AG09309 (cell line): ENCODE results near the gene PEPD.

Source experiments
- DNase-seq: peaks from one replicate; pipeline ENCODE4 v3.0.0-alpha.2; 2010; ENCODE audit warnings: low read depth
- H3K4me3 ChIP-seq: 2 replicates; pipeline ENCODE4 v1.5.1; 2011; ENCODE audit warnings: mild to moderate bottlenecking, low read depth, low read length, moderate library complexity; ENCODE audit not compliant: control insufficient read depth
- CTCF ChIP-seq: IDR thresholded peaks from 2 replicates; pipeline ENCODE4 v1.5.1; 2011; ENCODE audit warnings: mild to moderate bottlenecking, low read depth, low read length, inconsistent platforms; ENCODE audit not compliant: insufficient read depth, control insufficient read depth; ENCODE audit errors: missing control alignments

The PEPD gene

GRCh38 chr19:33376423-33376822, 145.2 kb downstream of the PEPD start:
- no peak overlapping the region for H3K4me3 ChIP-seq
- DNase-seq, result peak; percentile 63
- TF ChIP-seq CTCF, result no peak

DNA sequence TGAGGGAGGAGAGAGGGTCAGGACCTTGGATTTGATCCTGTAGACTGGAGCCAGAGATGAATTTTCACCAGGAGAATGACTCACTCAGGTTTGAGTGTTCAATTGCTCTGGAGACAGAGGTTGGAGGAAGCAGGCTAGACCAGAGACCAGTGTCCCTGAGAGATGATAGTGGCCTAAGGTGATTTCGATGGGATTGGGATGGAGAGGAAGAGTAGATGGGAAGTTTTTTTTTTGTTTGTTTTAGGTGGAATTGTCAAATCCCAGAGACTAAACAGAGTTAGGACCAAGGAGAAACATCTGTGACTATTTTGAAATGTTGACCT, 145.8 kb downstream of the PEPD start:
- no peak for TF ChIP-seq CTCF
- no peak overlapping the region for H3K4me3 ChIP-seq
- no peak for DNase-seq

DNA sequence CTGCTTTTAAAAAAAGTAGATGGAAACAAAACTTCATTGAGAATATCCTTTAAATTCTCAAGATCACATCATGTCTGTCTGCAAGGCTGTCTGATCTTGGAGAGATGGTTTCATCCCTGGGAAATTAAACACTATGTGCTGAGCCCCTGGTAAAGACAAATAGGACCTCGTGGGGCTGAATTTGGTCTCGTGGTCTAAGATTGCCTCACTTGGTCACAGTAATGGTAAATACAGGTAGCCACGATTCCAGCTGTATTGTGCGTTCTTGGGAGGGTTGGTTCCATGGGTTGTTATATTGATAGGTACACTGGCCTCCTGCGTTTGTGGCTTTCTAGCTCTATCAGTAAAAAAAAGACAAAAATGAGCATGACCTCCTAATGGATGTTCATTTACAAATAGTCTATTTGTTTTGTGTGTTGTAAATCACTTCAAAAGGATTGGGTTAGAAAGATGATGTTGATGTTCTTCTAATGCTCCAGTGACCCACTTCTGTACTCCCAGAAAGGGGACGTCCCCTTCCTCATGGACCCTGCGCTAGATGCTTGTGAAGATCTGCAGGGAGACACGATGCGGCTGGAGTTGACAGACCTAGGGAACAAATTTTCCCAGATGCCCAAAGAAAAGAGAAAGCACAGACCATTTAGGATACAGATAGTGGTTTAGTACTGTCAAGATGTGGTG, 146.3 kb downstream of the PEPD start:
- H3K4me3 ChIP-seq, result peak overlapping the region; percentile 57
- no peak for DNase-seq
- TF ChIP-seq CTCF, result no peak

DNA sequence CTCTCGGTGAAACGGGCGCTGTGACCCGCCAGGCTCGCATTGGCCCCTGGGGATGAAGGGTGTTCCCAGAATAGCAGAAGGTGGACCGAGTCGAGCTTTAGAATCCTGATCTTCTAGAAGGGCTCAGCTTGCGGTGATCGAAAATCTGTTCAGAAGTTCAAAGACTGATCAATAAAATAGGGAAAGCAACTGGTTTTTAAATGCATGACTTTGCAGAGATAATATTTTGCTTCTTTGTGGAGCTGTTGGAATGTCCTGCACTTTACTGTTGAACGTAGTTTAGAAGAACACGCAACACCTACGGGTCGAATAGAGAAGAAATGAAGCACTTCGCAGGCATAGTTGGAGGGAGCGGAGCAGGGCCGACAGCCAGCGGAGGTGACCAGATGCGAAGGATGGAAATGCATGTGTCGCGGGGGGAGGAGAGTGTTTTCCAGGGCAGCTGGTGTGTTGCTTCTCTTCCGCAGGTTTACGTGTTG, 147.3 kb downstream of the PEPD start:
- no peak for TF ChIP-seq CTCF
- peak overlapping the region; percentile 57 for H3K4me3 ChIP-seq
- DNase-seq, result no peak

DNA sequence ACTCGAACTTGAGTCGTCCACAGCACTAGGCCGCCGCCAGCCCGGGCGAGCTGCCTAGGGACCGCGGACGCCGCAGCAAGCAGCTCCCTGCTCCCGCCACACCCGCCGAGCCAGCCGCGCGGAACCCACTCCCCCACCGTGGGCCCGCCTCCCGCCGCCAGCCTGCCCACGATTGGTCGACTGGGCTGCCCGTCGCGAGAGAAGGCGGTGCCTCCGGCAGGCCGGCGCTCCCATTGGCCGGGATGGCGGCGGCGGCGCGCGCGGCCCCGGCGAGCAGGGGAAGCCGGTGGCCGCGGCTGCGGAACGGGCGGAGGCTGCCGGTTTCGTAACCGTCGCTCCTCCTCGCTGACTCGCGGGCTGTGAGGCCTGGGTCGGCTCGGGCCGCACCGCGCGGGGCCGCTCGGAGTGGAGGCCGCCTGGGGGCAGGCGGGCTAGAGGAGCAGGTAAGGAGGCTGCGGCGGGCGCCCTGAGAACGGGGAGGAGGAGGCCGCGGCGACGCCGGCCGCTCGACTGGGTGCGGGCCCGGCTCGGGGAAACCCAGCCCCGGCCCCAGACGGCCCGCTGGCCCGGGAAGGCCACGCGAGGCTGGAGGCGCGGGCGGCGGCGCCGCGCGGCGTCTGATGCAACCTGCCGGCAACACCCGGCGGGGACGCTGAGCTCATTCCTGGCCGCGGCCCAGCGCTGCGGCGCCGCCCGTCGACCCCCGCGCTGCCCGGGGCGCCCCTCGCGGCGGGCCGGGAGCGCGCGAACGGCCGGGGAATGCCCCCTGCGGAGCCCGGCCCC, 147.9 kb downstream of the PEPD start, which contains the start of gene CEBPG:
TSS of gene CEBPG (plus strand) at position 257 of the 783 bp plus-strand sequence. CDS start 5,531 bp downstream, outside the sequence.
- peak; percentile 58 for DNase-seq
- TF ChIP-seq CTCF, result no peak
- peak within 1 kb of the TSS; percentile 57 for H3K4me3 ChIP-seq

DNA sequence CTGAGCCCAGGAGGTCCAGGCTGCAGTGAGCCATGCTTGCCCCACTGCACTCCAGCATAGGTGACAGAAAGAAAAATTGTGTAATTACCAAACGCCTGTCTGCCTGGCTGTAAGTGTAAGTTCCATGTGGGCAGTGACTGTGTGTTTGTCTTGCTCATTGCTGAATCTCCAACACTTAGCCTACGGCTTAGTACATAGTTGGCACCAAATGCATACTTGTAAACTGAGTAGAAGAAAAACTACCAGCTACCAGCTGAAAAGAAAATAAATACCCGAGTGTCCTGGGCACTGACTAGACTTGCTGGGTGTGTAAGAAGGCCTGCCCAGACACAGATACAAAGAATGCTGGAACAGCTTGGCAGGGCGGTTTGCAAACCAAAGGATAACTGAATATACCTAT, 150.8 kb downstream of the PEPD start:
- no peak for DNase-seq
- TF ChIP-seq CTCF, result no peak
- H3K4me3 ChIP-seq, result no peak overlapping the region
